CD4-positive, alpha-beta T cell treated with Interleukin-4 for 4 hours (primary cell): ENCODE data around the gene CLIC6.

Experiments
- DNase-seq: peaks from one replicate; pipeline ENCODE4 v3.0.0-alpha.2; 2020

Gene CLIC6

GRCh38 chr21:34730194-34730593, 61.4 kb downstream of the CLIC6 start:
- no peak for DNase-seq

- no peak for DNase-seq
Observed at GRCh38 chr21:34730756-34731445, 62.1 kb downstream of the CLIC6 start.

GRCh38 chr21:34732388-34732821, 63.6 kb downstream of the CLIC6 start:
- no peak for DNase-seq

GRCh38 chr21:34733852-34734251, 65.1 kb downstream of the CLIC6 start:
- DNase-seq = no peak

DNA sequence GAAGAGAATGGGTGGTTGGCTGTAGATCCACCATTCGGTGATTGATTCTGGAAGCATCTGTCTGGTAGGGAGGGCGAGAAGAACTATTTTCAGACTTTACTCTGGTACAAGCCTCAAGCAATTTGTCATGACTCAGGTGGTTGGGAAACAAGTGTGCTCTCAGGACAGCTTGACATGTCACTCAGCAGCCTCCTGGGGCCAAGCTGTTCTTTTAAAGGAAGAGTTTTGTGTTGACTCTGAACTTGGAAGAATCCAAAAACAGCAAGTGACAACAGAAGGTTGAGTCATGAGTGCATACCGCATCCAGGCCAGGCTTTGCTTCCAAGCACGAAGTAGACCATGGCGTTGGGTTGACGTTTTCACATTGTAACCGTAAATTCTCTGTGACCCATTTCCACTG, 65.9 kb downstream of the CLIC6 start:
- DNase-seq = no peak

GRCh38 chr21:34736116-34736874, 67.5 kb downstream of the CLIC6 start:
- DNase-seq = no peak

GRCh38 chr21:34737115-34737514, 68.3 kb downstream of the CLIC6 start:
- no peak for DNase-seq

- no peak for DNase-seq
Observed at GRCh38 chr21:34740198-34740597, 71.4 kb downstream of the CLIC6 start.

GRCh38 chr21:34743285-34743684, 74.5 kb downstream of the CLIC6 start:
- DNase-seq = no peak

- no peak for DNase-seq
Observed at GRCh38 chr21:34743831-34744230, 75.0 kb downstream of the CLIC6 start.

GRCh38 chr21:34744801-34745200, 76.0 kb downstream of the CLIC6 start:
- no peak for DNase-seq

DNA sequence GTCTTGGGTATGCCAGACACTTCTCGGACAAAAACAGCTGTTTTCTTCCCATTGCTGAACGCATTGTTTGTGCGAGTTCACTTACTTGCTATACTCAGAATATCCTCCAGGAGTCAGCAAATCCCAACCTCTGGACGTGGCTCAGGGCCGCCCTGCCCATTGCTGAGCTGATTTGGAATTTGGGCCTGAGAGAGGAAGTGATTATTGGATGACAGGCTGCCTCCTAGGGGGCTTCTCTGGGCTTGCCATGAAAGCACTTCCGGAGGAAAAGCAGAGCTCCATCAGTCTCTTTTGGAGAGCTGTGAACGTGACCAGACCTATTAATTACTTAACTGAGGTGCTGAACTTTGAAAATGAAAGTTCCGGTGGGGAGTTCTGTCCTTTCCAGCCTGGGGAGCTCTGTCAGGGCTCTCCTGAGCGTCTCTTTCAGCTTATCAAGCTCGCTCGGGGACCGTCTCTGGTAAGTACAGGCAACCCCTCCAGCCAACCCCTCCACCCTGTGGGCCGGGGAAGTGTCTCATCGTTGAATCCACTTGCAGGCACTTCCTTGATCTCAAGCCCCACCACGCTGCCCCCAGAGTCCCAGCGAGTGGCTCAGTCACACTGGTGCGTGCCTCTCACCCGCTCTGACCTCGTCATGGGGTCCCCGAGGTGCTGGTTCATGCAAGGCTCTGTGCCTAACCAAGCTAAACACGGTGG, 76.9 kb downstream of the CLIC6 start:
- peak; percentile 66 for DNase-seq

DNA sequence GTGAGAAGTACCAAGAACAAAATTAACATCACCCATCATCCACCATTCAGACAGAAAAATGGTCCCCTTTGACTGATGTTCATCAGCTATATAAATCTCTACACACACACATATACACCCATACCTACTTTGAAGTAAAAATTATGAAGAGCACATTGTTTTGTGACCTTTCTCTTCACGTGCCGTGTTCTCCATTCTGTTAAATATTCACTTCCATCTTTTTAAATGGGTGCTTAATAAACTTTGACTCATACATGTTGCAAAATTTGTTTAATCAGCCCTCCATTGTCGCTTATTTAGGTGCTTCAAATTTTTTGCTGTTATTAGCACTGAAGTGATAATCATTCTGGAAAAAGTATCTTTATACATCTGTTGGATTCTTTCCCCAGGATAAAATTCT, 80.1 kb downstream of the CLIC6 start:
- DNase-seq = no peak

GRCh38 chr21:34754690-34755647, 86.2 kb downstream of the CLIC6 start:
- no peak for DNase-seq

DNA sequence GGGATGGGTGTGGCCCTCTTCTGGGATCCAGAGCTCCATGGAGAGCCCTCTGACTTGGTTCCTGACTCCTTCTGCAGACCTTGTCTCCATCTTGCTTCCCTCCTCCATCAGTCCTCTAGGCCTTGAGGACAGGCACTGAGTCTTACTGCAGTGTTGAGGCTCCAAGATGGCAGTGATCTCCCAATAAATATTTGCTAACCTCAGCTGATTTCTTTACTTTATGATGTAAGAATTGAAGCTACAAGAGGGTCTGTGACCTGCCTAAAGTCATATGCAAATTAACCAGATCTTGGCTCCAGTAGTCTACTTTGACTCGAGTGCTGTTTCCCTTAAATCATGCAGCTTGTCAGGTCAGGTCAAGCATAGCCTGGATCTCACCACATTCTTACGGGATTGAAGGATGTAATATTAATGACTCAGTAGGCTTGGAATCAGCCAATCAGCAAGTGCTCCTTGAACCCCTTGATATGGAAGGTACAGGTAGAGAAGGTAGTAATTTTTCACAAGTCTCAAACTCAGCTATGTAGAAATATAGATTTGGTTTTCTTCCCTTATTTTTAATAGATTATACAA, 93.0 kb downstream of the CLIC6 start:
- DNase-seq = no peak

- no peak for DNase-seq
Observed at GRCh38 chr21:34762786-34763185, 94.0 kb downstream of the CLIC6 start.

DNA sequence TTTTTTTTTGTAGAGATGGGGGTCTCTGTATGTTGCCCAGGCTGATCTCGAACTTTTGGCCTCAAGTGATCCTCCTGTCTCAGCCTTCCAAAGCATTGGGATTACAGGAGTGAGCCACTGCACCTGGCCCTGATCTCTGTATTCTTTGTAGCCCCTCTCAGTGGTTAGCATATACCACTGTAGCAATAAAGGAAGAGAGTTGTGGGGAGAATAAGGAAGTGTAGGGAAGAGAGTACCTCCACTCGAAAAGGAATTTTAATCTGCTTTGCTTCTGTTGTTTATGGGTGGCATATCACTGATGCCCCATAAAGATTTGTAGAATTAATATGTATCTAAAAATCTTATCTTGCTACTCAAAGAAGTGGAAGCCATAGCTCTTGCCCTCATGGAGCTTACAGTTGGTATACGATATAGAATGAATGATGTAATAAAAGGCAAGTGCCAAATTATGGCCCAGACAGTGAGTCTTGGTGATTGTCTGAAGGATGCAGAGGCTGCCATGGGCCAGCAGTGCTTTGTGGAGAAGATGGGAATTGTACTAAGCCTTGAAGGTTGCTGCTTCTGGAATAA, 96.0 kb downstream of the CLIC6 start:
- no peak for DNase-seq

- no peak for DNase-seq
Observed at GRCh38 chr21:34765619-34766018, 96.8 kb downstream of the CLIC6 start.

GRCh38 chr21:34766862-34767261, 98.1 kb downstream of the CLIC6 start:
- no peak for DNase-seq
